Fibroblast of the conjunctiva (primary cell): ENCODE data around the gene CCNB1.
"Not testable (repeated sequence)": the region's sequence is repeated elsewhere in the genome, so short reads cannot be mapped to it uniquely, and the experiment has no call there.

Experiments
- DNase-seq: peaks from one replicate; pipeline ENCODE4 v3.0.0-alpha.2; 2010; ENCODE audit warnings: low read depth

The CCNB1 gene

GRCh38 chr5:69184621-69185020, 17.7 kb downstream of the CCNB1 start:
- no peak for DNase-seq

GRCh38 chr5:69187342-69187741, 20.4 kb downstream of the CCNB1 start:
- no peak for DNase-seq

GRCh38 chr5:69188811-69189161, 21.8 kb downstream of the CCNB1 start:
- DNase-seq, result no peak

GRCh38 chr5:69189162-69190086, 22.5 kb downstream of the CCNB1 start, which contains the start of gene CENPH:
Gene CENPH, plus strand, starts transcription at chr5:69189583. Its CDS starts 52 bp downstream, at chr5:69189635.
- peak; percentile 74 for DNase-seq

GRCh38 chr5:69202497-69202896, 35.5 kb downstream of the CCNB1 start:
- DNase-seq, result no peak

- DNase-seq, result no peak
These were observed 39.7 kb downstream of the CCNB1 start for GRCh38 chr5:69206528-69207190.

GRCh38 chr5:69209602-69210001, 42.7 kb downstream of the CCNB1 start:
- no peak for DNase-seq

GRCh38 chr5:69211200-69211599, 44.2 kb downstream of the CCNB1 start:
- no peak for DNase-seq

- DNase-seq, result no peak
These were observed 45.1 kb downstream of the CCNB1 start for GRCh38 chr5:69212022-69212421.

- peak; percentile 28 for DNase-seq
These were observed 46.7 kb downstream of the CCNB1 start for GRCh38 chr5:69213513-69214215.

GRCh38 chr5:69217151-69217511, 50.2 kb downstream of the CCNB1 start:
- DNase-seq, result no peak

- DNase-seq, result peak; percentile 89
These were observed 50.9 kb downstream of the CCNB1 start for GRCh38 chr5:69217548-69218526.

- no peak for DNase-seq
These were observed 53.0 kb downstream of the CCNB1 start for GRCh38 chr5:69219939-69220338.

GRCh38 chr5:69220371-69220770, 53.4 kb downstream of the CCNB1 start:
- DNase-seq, result not testable (repeated sequence)

- not testable (repeated sequence) for DNase-seq
These were observed 53.9 kb downstream of the CCNB1 start for GRCh38 chr5:69220833-69221232.

GRCh38 chr5:69224520-69224919, 57.6 kb downstream of the CCNB1 start:
- no peak for DNase-seq

GRCh38 chr5:69225860-69226259, 58.9 kb downstream of the CCNB1 start:
- no peak for DNase-seq
